GM12864 (cell line): ENCODE measurements around the gene FAM111A.

Experiments used
- DNase-seq: peaks from one replicate; pipeline ENCODE4 v3.0.0-alpha.2; 2011; ENCODE audit warnings: low read depth
- H3K4me3 ChIP-seq: 2 replicates; pipeline ENCODE4 v1.5.1; 2011; ENCODE audit warnings: mild to moderate bottlenecking, low read depth, low read length, control low read depth
- TF ChIP-seq, protein P1 (sequence below): IDR thresholded peaks from 2 replicates; pipeline ENCODE4 v1.5.1; 2011; ENCODE audit warnings: low read depth, mild to moderate bottlenecking, moderate library complexity, low read length, control low read depth, inconsistent platforms; ENCODE audit errors: missing control alignments

FAM111A gene

DNA sequence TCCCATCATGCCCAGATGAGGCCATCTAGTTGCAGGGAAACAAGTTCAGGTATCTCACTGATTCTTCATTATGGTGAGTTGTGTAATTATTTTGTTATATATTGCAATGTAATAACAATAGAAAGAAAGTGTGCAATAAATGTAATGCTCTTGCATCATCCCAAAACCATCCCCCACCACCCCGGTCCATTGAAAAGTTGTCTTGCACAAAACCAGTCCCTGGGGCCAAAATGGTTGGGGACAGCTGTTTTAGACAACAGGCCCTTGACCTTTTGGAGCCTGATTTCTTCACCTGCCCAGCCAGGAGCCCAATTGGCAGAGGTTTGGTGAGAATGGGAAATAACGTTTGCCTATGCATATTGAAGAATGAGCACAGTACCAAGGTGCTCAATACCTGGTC is 54.1 kb downstream of the FAM111A start:
- DNase-seq = no peak
- H3K4me3 ChIP-seq = no peak overlapping the region
- TF ChIP-seq, protein P1, sequence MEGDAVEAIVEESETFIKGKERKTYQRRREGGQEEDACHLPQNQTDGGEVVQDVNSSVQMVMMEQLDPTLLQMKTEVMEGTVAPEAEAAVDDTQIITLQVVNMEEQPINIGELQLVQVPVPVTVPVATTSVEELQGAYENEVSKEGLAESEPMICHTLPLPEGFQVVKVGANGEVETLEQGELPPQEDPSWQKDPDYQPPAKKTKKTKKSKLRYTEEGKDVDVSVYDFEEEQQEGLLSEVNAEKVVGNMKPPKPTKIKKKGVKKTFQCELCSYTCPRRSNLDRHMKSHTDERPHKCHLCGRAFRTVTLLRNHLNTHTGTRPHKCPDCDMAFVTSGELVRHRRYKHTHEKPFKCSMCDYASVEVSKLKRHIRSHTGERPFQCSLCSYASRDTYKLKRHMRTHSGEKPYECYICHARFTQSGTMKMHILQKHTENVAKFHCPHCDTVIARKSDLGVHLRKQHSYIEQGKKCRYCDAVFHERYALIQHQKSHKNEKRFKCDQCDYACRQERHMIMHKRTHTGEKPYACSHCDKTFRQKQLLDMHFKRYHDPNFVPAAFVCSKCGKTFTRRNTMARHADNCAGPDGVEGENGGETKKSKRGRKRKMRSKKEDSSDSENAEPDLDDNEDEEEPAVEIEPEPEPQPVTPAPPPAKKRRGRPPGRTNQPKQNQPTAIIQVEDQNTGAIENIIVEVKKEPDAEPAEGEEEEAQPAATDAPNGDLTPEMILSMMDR = no peak

DNA sequence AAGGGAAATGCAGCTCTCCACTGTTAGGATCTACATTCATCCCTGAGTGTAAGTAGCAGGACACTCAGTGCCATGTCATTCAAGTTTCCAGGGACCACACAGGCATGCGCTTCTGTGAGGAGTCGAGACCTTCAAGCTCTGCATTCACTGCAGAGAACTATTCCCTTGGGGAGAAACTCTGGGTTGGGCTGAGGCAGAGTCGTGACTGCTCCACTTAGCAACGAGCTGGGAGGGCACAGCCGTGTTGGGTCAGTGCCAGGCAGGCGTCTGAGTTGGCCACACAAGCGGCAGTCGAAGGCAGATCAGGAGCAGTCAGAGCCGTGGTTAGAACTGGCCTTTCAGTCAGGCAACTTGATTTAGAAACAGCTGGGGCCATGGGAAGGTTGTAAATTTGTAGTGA is 55.3 kb downstream of the FAM111A start:
- no peak for DNase-seq
- TF ChIP-seq, protein P1 = no peak
- no peak overlapping the region for H3K4me3 ChIP-seq

DNA sequence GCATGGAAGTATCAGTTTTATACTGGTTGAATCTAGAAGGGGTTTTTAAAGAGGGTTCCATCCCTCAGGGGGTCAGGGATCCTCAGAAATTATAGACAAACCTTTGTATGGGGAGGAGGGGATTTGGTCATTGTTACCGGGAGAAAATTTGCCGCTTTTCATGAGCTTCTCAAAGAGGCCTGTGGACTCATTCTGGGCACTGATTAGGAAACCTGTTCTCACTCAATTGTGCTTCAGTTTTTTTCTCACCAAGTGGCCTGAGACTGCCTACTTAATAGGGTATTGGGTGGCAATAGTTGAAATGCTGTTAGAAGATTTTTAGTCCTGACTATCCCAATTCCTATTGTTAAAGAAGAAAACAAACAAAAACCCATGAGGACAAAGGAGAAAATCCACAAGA is 56.1 kb downstream of the FAM111A start:
- DNase-seq = no peak
- TF ChIP-seq, protein P1 = no peak
- no peak overlapping the region for H3K4me3 ChIP-seq

DNA sequence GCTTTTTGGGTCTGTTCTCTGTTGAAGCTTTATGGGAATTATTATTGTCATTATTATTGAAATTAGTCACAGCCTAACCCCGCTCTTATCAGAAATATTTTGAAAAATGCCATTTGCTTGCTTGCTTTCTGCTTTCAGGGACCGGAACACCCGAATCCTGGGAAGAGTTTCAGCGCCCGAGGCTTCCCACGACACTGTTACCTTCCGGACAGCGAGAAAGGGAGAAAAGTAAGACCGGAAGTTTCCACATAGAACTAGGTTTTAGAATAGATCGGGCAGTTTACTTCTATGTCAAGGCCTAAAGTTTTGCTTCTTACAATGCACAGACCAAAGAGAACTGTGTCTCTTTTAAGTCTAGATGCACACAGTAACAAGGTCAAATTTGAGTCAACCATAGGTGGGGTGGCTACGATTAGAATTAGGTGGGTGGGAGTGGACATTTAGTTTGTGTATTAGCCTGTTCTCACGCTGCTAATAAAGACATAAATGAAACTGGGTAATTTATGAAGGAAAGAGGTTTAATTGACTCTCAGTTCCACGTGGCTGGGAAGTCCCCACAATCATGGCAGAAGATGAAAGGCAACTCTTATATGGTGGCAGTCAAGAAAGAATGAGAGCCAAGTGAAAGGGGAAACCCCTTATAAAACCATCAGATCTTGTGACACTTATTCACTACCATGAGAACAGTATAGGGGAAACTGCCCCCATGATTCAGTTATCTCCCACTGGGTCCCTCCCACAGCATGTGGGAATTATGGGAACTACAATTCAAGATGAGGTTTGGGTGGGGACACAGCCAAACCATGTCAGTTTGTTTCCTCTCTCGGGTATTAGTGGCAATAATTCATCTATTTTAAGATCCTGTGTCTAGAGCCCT is 57.1 kb downstream of the FAM111A start:
- no peak for DNase-seq
- H3K4me3 ChIP-seq = no peak overlapping the region
- TF ChIP-seq, protein P1 = no peak

DNA sequence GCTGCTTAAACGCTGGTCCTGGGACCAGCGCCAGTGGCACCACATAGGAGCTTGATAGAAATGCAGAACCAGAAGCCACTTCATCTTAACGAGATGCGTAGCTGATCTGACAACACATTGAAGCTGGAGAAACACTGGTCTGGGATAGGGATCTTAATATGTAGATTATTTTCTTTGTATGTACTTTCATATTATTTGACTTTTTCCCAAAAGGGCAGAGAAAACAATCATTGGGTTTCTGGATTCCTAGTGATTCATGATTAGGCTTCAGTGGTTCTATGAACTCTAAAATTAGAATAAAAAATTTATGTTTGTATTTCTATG is 57.7 kb downstream of the FAM111A start:
- DNase-seq = no peak
- TF ChIP-seq, protein P1 = no peak
- H3K4me3 ChIP-seq = no peak overlapping the region

DNA sequence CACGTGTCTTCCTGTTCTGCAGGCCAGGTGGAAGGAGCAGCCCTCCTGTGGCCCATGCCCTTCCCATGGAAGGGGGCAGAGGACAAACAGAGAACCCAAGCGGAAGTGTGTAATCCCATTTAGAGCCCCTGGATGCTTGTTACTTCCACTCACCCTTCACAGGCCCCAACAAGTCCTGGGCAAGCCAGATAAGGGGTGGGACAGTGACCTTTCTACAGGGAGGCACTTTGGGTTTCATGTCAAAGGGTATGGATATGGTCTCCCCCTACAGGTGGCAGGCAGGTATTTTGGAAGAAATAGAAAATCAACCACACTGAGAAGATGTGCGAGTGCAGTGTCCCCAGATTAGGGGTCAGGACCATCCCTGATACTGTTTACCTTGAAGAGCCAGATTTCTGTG is 58.7 kb downstream of the FAM111A start:
- no peak for DNase-seq
- no peak overlapping the region for H3K4me3 ChIP-seq

More for the DNA sequence above, 58.7 kb downstream of the FAM111A start:
- TF ChIP-seq, protein P1 = peak; percentile 29
